NCI-H2081 (cell line): Measurements from ENCODE around the gene SLC49A4.
"Not testable (repeated sequence)": the region's sequence is repeated elsewhere in the genome, so short reads cannot be mapped to it uniquely, and the experiment has no call there.

Experiments
- DNase-seq, 2 experiments: peaks; one replicate each; lab custom pipeline; 2025; lab: John Stamatoyannopoulos, UW

The SLC49A4 gene

GRCh38 chr3:122794779-122795673 lies at the start of gene SLC49A4:
Gene SLC49A4 (plus strand): TSS chr3:122795069. CDS start chr3:122795193, 124 bp downstream.
- no peak for DNase-seq

GRCh38 chr3:122745369-122746021 lies 49.4 kb upstream of the SLC49A4 start:
- no peak for DNase-seq

- not testable (repeated sequence) for DNase-seq
These were observed 47.6 kb upstream of the SLC49A4 start for GRCh38 chr3:122747295-122747694.

GRCh38 chr3:122748347-122748746 lies 46.5 kb upstream of the SLC49A4 start:
- no peak for DNase-seq

GRCh38 chr3:122754929-122755328 lies 39.9 kb upstream of the SLC49A4 start:
- no peak for DNase-seq

GRCh38 chr3:122755491-122755890 lies 39.4 kb upstream of the SLC49A4 start:
- DNase-seq, result no peak

GRCh38 chr3:122758877-122759560 lies 35.9 kb upstream of the SLC49A4 start:
- no peak for DNase-seq

GRCh38 chr3:122760453-122761271 lies 34.2 kb upstream of the SLC49A4 start:
- DNase-seq, result no peak

GRCh38 chr3:122766430-122766829 lies 28.4 kb upstream of the SLC49A4 start:
- no peak for DNase-seq

- DNase-seq, result no peak
These were observed 27.1 kb upstream of the SLC49A4 start for GRCh38 chr3:122767540-122768372.

- no peak for DNase-seq
These were observed 24.2 kb upstream of the SLC49A4 start for GRCh38 chr3:122770521-122771202.

GRCh38 chr3:122772827-122773226 lies 22.0 kb upstream of the SLC49A4 start:
- DNase-seq, result no peak

- DNase-seq, result no peak
These were observed 20.8 kb upstream of the SLC49A4 start for GRCh38 chr3:122773944-122774509.

GRCh38 chr3:122774564-122774963 lies 20.3 kb upstream of the SLC49A4 start:
- no peak for DNase-seq

GRCh38 chr3:122776675-122777468 lies 18.0 kb upstream of the SLC49A4 start:
- DNase-seq, result no peak

- DNase-seq, result no peak
These were observed 17.3 kb upstream of the SLC49A4 start for GRCh38 chr3:122777563-122777962.

GRCh38 chr3:122782804-122783203 lies 12.1 kb upstream of the SLC49A4 start:
- DNase-seq, result no peak

GRCh38 chr3:122784436-122784835 lies 10.4 kb upstream of the SLC49A4 start:
- no peak for DNase-seq

GRCh38 chr3:122785231-122785630 lies 9.6 kb upstream of the SLC49A4 start:
- DNase-seq, result no peak
